Stomach smooth muscle (tissue), 2 donors: ENCODE results near the gene OR51B4.
"Not testable (repeated sequence)": the region's sequence is repeated elsewhere in the genome, so short reads cannot be mapped to it uniquely, and the experiment has no call there.

Source experiments
- H3K27ac ChIP-seq: one replicate; pipeline ENCODE4 v1.7.0; 2013; ENCODE audit warnings: mild to moderate bottlenecking, low read length, inconsistent platforms
- H3K27me3 ChIP-seq, 2 donors: one replicate each; pipeline ENCODE4 v1.7.0; 2013; ENCODE audit warnings: low read length in 2 of 2; ENCODE audit not compliant: insufficient read depth in 2 of 2, control insufficient read depth in 1 of 2
- H3K36me3 ChIP-seq, 2 donors: one replicate each; pipeline ENCODE4 v1.7.0; 2013; ENCODE audit warnings: low read length in 2 of 2; ENCODE audit not compliant: control insufficient read depth in 2 of 2, insufficient read depth in 2 of 2
- H3K4me1 ChIP-seq: one replicate; pipeline ENCODE4 v1.7.0; 2013; ENCODE audit warnings: low read length; ENCODE audit not compliant: control insufficient read depth, insufficient read depth
- H3K4me3 ChIP-seq, 2 donors: one replicate each; pipeline ENCODE4 v1.7.0; 2013; ENCODE audit warnings: low read length in 2 of 2
- H3K9ac ChIP-seq, 2 donors: one replicate each; pipeline ENCODE4 v1.7.0; 2013; ENCODE audit warnings: low read length in 2 of 2, mild to moderate bottlenecking in 1 of 2
- H3K9me3 ChIP-seq, 2 donors: one replicate each; pipeline ENCODE4 v1.7.0; 2013; ENCODE audit warnings: low read length in 2 of 2; ENCODE audit not compliant: control insufficient read depth in 2 of 2
- donor health status: healthy.
- donor health status: Pancreatic carcinoma.

Gene OR51B4

GRCh38 chr11:5301846-5302245, at the start of gene OR51B4:
Gene OR51B4 (minus strand): TSS chr11:5301946. CDS start chr11:5301946, 0 bp downstream.
- Histone ChIP-seq H3K36me3 (no peaks in the 10 kb centered on the region), H3K9ac (no peak within 1 kb of the TSS), H3K9me3 (no peaks in the 10 kb centered on the region), H3K4me3 (no peak within 1 kb of the TSS), H3K27me3 (no peaks in the 10 kb centered on the region), H3K4me1 (no peaks in the 10 kb centered on the region), H3K27ac (no peak within 1 kb of the TSS)

GRCh38 chr11:5351208-5351607, 49.5 kb upstream of the OR51B4 start, which contains the start of gene OR51B6:
Gene OR51B6 (plus strand): TSS chr11:5351508. CDS start chr11:5351508, 0 bp downstream.
- Histone ChIP-seq H3K36me3 (no peaks in the 10 kb centered on the region), H3K27ac (no peak within 1 kb of the TSS), H3K27me3 (no peaks in the 10 kb centered on the region), H3K4me3 (no peak within 1 kb of the TSS), H3K9me3 (no peaks in the 10 kb centered on the region), H3K9ac (no peak within 1 kb of the TSS), H3K4me1 (no peaks in the 10 kb centered on the region)

- no peak overlapping the region for H3K9ac ChIP-seq
These were observed 47.8 kb upstream of the OR51B4 start for GRCh38 chr11:5349550-5349949.

GRCh38 chr11:5348551-5349194, 46.9 kb upstream of the OR51B4 start:
- no peaks in the 10 kb centered on the region for H3K9me3 ChIP-seq
- H3K27me3 ChIP-seq, result no peaks in the 10 kb centered on the region
- H3K36me3 ChIP-seq, result no peaks in the 10 kb centered on the region
- no peaks in the 10 kb centered on the region for H3K4me1 ChIP-seq
- no peak overlapping the region for H3K9ac ChIP-seq
- no peak overlapping the region for H3K4me3 ChIP-seq
- no peak overlapping the region for H3K27ac ChIP-seq

More at GRCh38 chr11:5349550-5349949, 47.8 kb upstream of the OR51B4 start:
- no peaks in the 10 kb centered on the region for H3K9me3 ChIP-seq
- H3K27me3 ChIP-seq, result no peaks in the 10 kb centered on the region
- H3K36me3 ChIP-seq, result no peaks in the 10 kb centered on the region
- no peaks in the 10 kb centered on the region for H3K4me1 ChIP-seq
- H3K27ac ChIP-seq, result no peak overlapping the region
- no peak overlapping the region for H3K4me3 ChIP-seq

GRCh38 chr11:5345831-5346230, 44.1 kb upstream of the OR51B4 start:
- Histone ChIP-seq H3K4me1 (no peaks in the 10 kb centered on the region), H3K27ac (no peak overlapping the region), H3K9ac (no peak overlapping the region), H3K36me3 (no peaks in the 10 kb centered on the region), H3K9me3 (no peaks in the 10 kb centered on the region), H3K27me3 (no peaks in the 10 kb centered on the region), H3K4me3 (no peak overlapping the region)

- Histone ChIP-seq H3K9me3 (no peaks in the 10 kb centered on the region), H3K9ac (no peak within 1 kb of the TSS), H3K4me3 (no peak within 1 kb of the TSS), H3K4me1 (no peaks in the 10 kb centered on the region), H3K27me3 (no peaks in the 10 kb centered on the region), H3K36me3 (no peaks in the 10 kb centered on the region), H3K27ac (no peak within 1 kb of the TSS)
These were observed 42.0 kb upstream of the OR51B4 start, which contains the start of gene OR51B5 for GRCh38 chr11:5343474-5344335. Gene OR51B5 (minus strand): TSS chr11:5343524. CDS start chr11:5343524, 0 bp downstream.

- Histone ChIP-seq H3K4me3 (no peak overlapping the region), H3K27ac (no peak overlapping the region), H3K27me3 (no peaks in the 10 kb centered on the region), H3K9me3 (no peaks in the 10 kb centered on the region), H3K4me1 (no peaks in the 10 kb centered on the region), H3K36me3 (no peaks in the 10 kb centered on the region), H3K9ac (no peak overlapping the region)
These were observed 38.1 kb upstream of the OR51B4 start for GRCh38 chr11:5339771-5340322.

- H3K36me3 ChIP-seq, H3K27ac ChIP-seq, H3K4me1 ChIP-seq, H3K27me3 ChIP-seq, H3K9ac ChIP-seq, H3K9me3 ChIP-seq, H3K4me3 ChIP-seq: not testable (repeated sequence)
These were observed 35.5 kb upstream of the OR51B4 start for GRCh38 chr11:5337253-5337652.

GRCh38 chr11:5336331-5336730, 34.6 kb upstream of the OR51B4 start:
- H3K4me1 ChIP-seq, result no peaks in the 10 kb centered on the region
- H3K9ac ChIP-seq, result no peak overlapping the region
- H3K27ac ChIP-seq, result no peak overlapping the region
- no peaks in the 10 kb centered on the region for H3K27me3 ChIP-seq
- no peak overlapping the region for H3K4me3 ChIP-seq
- no peaks in the 10 kb centered on the region for H3K36me3 ChIP-seq
- no peaks in the 10 kb centered on the region for H3K9me3 ChIP-seq

- Histone ChIP-seq H3K27ac (no peak overlapping the region), H3K27me3 (no peaks in the 10 kb centered on the region), H3K4me3 (no peak overlapping the region), H3K36me3 (no peaks in the 10 kb centered on the region), H3K9ac (no peak overlapping the region), H3K4me1 (no peaks in the 10 kb centered on the region), H3K9me3 (no peaks in the 10 kb centered on the region)
These were observed 33.4 kb upstream of the OR51B4 start for GRCh38 chr11:5335170-5335569.
